HL-60 (cell line): ENCODE results near the gene GUCY1A1.

Source experiments
- DNase-seq, 2 experiments: peaks; one replicate each; pipeline ENCODE4 v3.0.0-alpha.2; 2010 to 2020; ENCODE audit warnings: low read depth in 1 of 2, low spot score in 1 of 2
- H3K27ac ChIP-seq: fragments of 250-450 bp; sonication (Bioruptor Pico); replicated peaks from 2 replicates; pipeline ENCODE4 v1.5.1; 2020; ENCODE audit warnings: mild to moderate bottlenecking, moderate library complexity
- H3K27me3 ChIP-seq: fragments of 250-450 bp; sonication (Bioruptor Pico); 2 replicates; pipeline ENCODE4 v1.5.1; 2021; ENCODE audit warnings: mild to moderate bottlenecking, moderate library complexity; ENCODE audit not compliant: insufficient read depth, poor library complexity, severe bottlenecking
- H3K4me3 ChIP-seq: replicated peaks from 2 replicates; pipeline ENCODE4 v1.5.1; 2011; ENCODE audit warnings: mild to moderate bottlenecking, control low read depth, low read length; ENCODE audit not compliant: insufficient read depth
- CTCF ChIP-seq: IDR thresholded peaks from one replicate; pipeline ENCODE4 v1.5.1; 2011; ENCODE audit warnings: low read length, control low read depth, inconsistent platforms; ENCODE audit not compliant: insufficient read depth
- GABPA ChIP-seq: IDR thresholded peaks from 2 replicates; pipeline ENCODE4 v1.6.1; 2012; ENCODE audit warnings: low read depth
- POLR2AphosphoS5 ChIP-seq: IDR thresholded peaks from 2 replicates; pipeline ENCODE4 v1.6.1; 2012; ENCODE audit warnings: low read depth
- REST ChIP-seq: IDR thresholded peaks from 2 replicates; pipeline ENCODE4 v1.6.1; 2012; ENCODE audit warnings: low read depth; ENCODE audit not compliant: insufficient replicate concordance
- SPI1 ChIP-seq: IDR thresholded peaks from 2 replicates; pipeline ENCODE4 v1.6.1; 2012; ENCODE audit warnings: low read depth, mild to moderate bottlenecking, borderline replicate concordance

Gene GUCY1A1

GRCh38 chr4:155690044-155690837, 23.6 kb downstream of the GUCY1A1 start:
- Histone ChIP-seq H3K27ac (no peak overlapping the region), H3K27me3 (no peaks in the 10 kb centered on the region), H3K4me3 (no peak overlapping the region)
- DNase-seq: no peak
- TF ChIP-seq POLR2AphosphoS5 (no peak), GABPA (no peak), REST (no peak), CTCF (no peak), SPI1 (no peak)

- no peak for TF ChIP-seq POLR2AphosphoS5
- TF ChIP-seq SPI1: no peak
- no peak for TF ChIP-seq REST
- no peak for TF ChIP-seq CTCF
- Histone ChIP-seq H3K4me3 (no peak overlapping the region), H3K27me3 (no peaks in the 10 kb centered on the region), H3K27ac (no peak overlapping the region)
- no peak for DNase-seq
Measured at GRCh38 chr4:155692361-155692760, 25.7 kb downstream of the GUCY1A1 start.

- no peak overlapping the region for H3K27ac ChIP-seq
- TF ChIP-seq CTCF (no peak), REST (no peak)
- no peak for DNase-seq
- no peak overlapping the region for H3K4me3 ChIP-seq
- no peaks in the 10 kb centered on the region for H3K27me3 ChIP-seq
Measured at GRCh38 chr4:155693015-155693663, 26.5 kb downstream of the GUCY1A1 start.
